Duodenal mucosa (tissue), 2 donors: ENCODE measurements around the gene UAP1.
"Not testable (repeated sequence)": the region's sequence is repeated elsewhere in the genome, so short reads cannot be mapped to it uniquely, and the experiment has no call there.

Experiments used
- H3K27ac ChIP-seq: one replicate; pipeline ENCODE4 v1.7.0; 2013; ENCODE audit warnings: low read depth, low read length
- H3K27me3 ChIP-seq, 2 donors: one replicate each; pipeline ENCODE4 v1.7.0; 2013; ENCODE audit warnings: low read length in 2 of 2, control low read depth in 1 of 2; ENCODE audit not compliant: insufficient read depth in 2 of 2, control insufficient read depth in 1 of 2
- H3K36me3 ChIP-seq, 2 donors: one replicate each; pipeline ENCODE4 v1.7.0; 2013; ENCODE audit warnings: low read length in 2 of 2, control low read depth in 1 of 2; ENCODE audit not compliant: insufficient read depth in 2 of 2, control insufficient read depth in 1 of 2
- H3K4me1 ChIP-seq, 2 donors: one replicate each; pipeline ENCODE4 v1.7.0; 2013; ENCODE audit warnings: low read length in 2 of 2, control low read depth in 1 of 2; ENCODE audit not compliant: insufficient read depth in 2 of 2, control insufficient read depth in 1 of 2
- H3K4me3 ChIP-seq, 2 donors: one replicate each; pipeline ENCODE4 v1.7.0; 2013; ENCODE audit warnings: low read length in 2 of 2, low read depth in 1 of 2
- H3K9ac ChIP-seq, 2 donors: one replicate each; pipeline ENCODE4 v1.7.0; 2013; ENCODE audit warnings: low read length in 2 of 2, low read depth in 1 of 2
- H3K9me3 ChIP-seq, 2 donors: one replicate each; pipeline ENCODE4 v1.7.0; 2013; ENCODE audit warnings: low read length in 2 of 2, control low read depth in 1 of 2; ENCODE audit not compliant: control insufficient read depth in 1 of 2

The UAP1 gene

GRCh38 chr1:162580308-162580707 is 18.8 kb downstream of the UAP1 start:
- no peak overlapping the region for H3K9ac ChIP-seq
- no peaks in the 10 kb centered on the region for H3K9me3 ChIP-seq
- H3K4me1 ChIP-seq: peaks cover 0 to 4% of the 10 kb centered on the region in 2 donors
- H3K4me3 ChIP-seq: no peak overlapping the region
- no peaks in the 10 kb centered on the region for H3K27me3 ChIP-seq
- H3K27ac ChIP-seq: no peak overlapping the region
- H3K36me3 ChIP-seq: peaks cover 5 to 54% of the 10 kb centered on the region in 2 donors

- H3K27me3 ChIP-seq, H3K9me3 ChIP-seq, H3K4me3 ChIP-seq, H3K9ac ChIP-seq, H3K4me1 ChIP-seq, H3K27ac ChIP-seq: not testable (repeated sequence)
- peaks cover 9 to 54% of the 10 kb centered on the region in 2 donors for H3K36me3 ChIP-seq
Observed at GRCh38 chr1:162582901-162583300, 21.4 kb downstream of the UAP1 start.

- not testable (repeated sequence) for H3K9me3 ChIP-seq, H3K4me3 ChIP-seq, H3K27me3 ChIP-seq, H3K27ac ChIP-seq, H3K4me1 ChIP-seq, H3K9ac ChIP-seq
- H3K36me3 ChIP-seq: peaks cover 13 to 49% of the 10 kb centered on the region in 2 donors
Observed at GRCh38 chr1:162585101-162585500, 23.6 kb downstream of the UAP1 start.

- Histone ChIP-seq H3K9me3 (no peaks in the 10 kb centered on the region), H3K27ac (no peak overlapping the region), H3K36me3 (peaks cover 15 to 51% of the 10 kb centered on the region in 2 donors), H3K4me1 (peaks cover 0 to 4% of the 10 kb centered on the region in 2 donors), H3K27me3 (no peaks in the 10 kb centered on the region), H3K9ac (no peak overlapping the region), H3K4me3 (no peak overlapping the region)
Observed at GRCh38 chr1:162587347-162587746, 25.8 kb downstream of the UAP1 start.

DNA sequence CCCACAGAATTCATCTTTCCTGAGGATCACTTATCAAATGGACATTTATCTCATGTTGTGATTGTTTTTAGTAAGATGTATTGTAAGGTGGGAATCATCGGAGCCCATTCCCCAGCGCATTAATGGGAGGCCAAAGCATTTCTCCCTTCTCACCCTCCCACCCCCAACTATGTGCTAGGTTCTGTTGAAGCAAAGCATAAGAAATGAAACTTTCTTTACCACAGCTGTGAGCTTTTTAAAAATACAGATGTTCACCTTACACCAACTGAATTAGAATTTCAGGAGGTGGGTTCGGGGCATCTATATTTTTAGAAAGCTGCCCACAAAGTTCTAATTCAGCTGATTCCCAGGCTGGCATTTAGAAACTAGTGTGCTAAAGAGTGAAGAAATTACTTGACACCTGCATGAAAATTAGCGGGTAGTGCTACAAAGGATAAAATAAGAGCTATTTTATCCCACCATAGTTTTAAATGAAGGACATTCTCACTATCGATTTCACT is 26.3 kb downstream of the UAP1 start:
- Histone ChIP-seq H3K27ac (no peak overlapping the region), H3K27me3 (no peaks in the 10 kb centered on the region), H3K4me1 (peaks cover 0 to 4% of the 10 kb centered on the region in 2 donors), H3K9ac (no peak overlapping the region), H3K9me3 (no peaks in the 10 kb centered on the region), H3K4me3 (no peak overlapping the region), H3K36me3 (peaks cover 20 to 55% of the 10 kb centered on the region in 2 donors)

GRCh38 chr1:162590101-162590500 is 28.6 kb downstream of the UAP1 start:
- Histone ChIP-seq H3K27me3 (no peaks in the 10 kb centered on the region), H3K9me3 (no peaks in the 10 kb centered on the region), H3K9ac (no peak overlapping the region), H3K4me1 (no peaks in the 10 kb centered on the region), H3K36me3 (peaks cover 27 to 61% of the 10 kb centered on the region in 2 donors), H3K27ac (no peak overlapping the region), H3K4me3 (no peak overlapping the region)

- no peak overlapping the region for H3K9ac ChIP-seq
- peaks cover 31 to 65% of the 10 kb centered on the region in 2 donors for H3K36me3 ChIP-seq
- no peaks in the 10 kb centered on the region for H3K9me3 ChIP-seq
- H3K4me1 ChIP-seq: no peaks in the 10 kb centered on the region
- H3K27me3 ChIP-seq: no peaks in the 10 kb centered on the region
- H3K27ac ChIP-seq: no peak overlapping the region
- H3K4me3 ChIP-seq: no peak overlapping the region
Observed at GRCh38 chr1:162590686-162591085, 29.2 kb downstream of the UAP1 start.

DNA sequence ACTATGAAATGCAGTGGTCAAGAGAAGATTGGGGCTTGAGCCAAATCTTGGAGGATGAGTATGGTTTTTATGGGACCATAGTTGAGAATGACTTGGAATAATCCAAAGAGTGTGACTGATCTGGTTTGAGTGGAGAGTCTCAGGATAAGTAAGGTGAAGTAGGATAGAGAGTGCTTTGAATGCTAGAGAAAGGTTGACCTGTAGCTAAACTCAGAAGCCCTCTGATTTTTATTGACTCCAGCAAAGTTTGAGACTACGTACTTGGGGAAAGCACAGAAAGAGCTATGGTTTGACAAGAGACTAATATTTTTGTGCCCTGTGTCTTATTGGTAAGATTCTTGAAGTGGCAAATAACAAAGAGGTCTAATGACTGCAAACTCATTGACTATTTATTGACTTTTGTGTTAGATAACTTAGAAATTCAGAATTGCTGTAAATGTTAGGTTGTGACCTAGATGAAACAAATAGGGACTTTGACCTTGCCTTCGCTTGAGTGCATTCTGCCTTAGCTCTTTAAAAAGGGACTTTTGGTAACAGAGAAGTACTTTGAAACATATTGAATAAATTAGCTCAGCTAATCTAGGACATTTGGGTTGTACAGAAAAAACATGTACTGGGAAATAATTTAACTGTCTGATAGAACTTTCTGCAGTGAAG is 35.1 kb downstream of the UAP1 start:
- no peak overlapping the region for H3K27ac ChIP-seq
- H3K9ac ChIP-seq: no peak overlapping the region
- H3K4me3 ChIP-seq: no peak overlapping the region
- H3K9me3 ChIP-seq: no peaks in the 10 kb centered on the region
- no peaks in the 10 kb centered on the region for H3K27me3 ChIP-seq
- peaks cover 21 to 63% of the 10 kb centered on the region in 2 donors for H3K36me3 ChIP-seq
- H3K4me1 ChIP-seq: peaks cover 0 to 6% of the 10 kb centered on the region in 2 donors

DNA sequence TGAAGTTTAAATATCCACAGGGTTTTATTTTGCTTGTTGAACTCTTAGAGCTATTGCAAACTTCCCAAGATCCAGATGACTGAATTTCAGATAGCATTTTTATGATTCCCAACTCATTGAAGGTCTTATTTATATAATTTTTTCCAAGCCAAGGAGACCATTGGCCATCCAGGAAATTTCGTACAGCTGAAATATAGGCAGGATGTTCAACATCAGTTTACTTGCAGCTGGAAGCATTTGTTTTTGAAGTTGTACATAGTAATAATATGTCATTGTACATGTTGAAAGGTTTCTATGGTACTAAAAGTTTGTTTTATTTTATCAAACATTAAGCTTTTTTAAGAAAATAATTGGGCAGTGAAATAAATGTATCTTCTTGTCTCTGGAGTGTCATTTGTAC is 37.9 kb downstream of the UAP1 start:
- Histone ChIP-seq H3K27me3 (no peaks in the 10 kb centered on the region), H3K36me3 (peaks cover 16 to 55% of the 10 kb centered on the region in 2 donors), H3K4me1 (peaks cover 0 to 6% of the 10 kb centered on the region in 2 donors), H3K9ac (no peak overlapping the region), H3K9me3 (no peaks in the 10 kb centered on the region), H3K27ac (no peak overlapping the region), H3K4me3 (no peak overlapping the region)

DNA sequence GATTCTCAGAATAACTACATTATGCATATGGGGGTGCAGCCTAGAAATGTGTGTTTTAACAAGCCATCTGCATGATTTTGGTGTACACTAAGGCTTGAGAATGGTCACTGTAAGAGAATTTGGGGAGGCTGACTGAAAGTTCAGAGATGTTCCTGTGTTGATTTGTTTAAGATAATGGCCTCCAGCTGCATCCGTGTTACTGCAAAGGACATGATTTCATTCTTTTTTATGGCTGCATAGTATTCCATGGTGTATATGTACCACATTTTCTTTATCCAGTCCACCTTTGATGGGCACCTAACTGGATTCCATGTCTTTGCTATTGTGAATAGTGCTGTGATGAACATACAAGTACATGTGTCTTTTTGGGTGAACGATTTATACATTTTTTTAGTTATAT is 41.6 kb downstream of the UAP1 start:
- H3K4me3 ChIP-seq, H3K27ac ChIP-seq, H3K9me3 ChIP-seq, H3K4me1 ChIP-seq, H3K27me3 ChIP-seq, H3K9ac ChIP-seq: not testable (repeated sequence)
- H3K36me3 ChIP-seq: peaks cover 10 to 36% of the 10 kb centered on the region in 2 donors
